ENCODE data around the gene SEMA4A. TPM values are rescaled to one million over a fixed set of nuclear protein-coding genes. Genes with fewer than 3 reads are reported as not detected.

SEMA4A gene
- total and polyA plus RNA-seq, 2 of the 8 experiments (the other 6 are each of a cell fraction or from before 2014, with no cell fraction given): 7.3 to 10.6 TPM

- Histone ChIP-seq H3K23ac (ENCODE audit: insufficient read length) (no peak overlapping the region), H2AFZ (ENCODE audit: low read length) (no peak overlapping the region), H3K56ac (replicated peaks; ENCODE audit: insufficient read length, low read depth, low read length) (no peak overlapping the region), H2BK15ac (ENCODE audit: low read length) (no peak overlapping the region; the same call in 1 of the 2 replicates), H3K36me3 (ENCODE audit: control insufficient read depth in 2 of 4, insufficient read depth in 4 of 4, low read length in 3 of 4) (peaks cover 0 to 31% (median 0%) of the 10 kb centered on the region in 4 experiments; a peak in 2 of 8 replicates), H3K79me1 (ENCODE audit: low read depth, low read length) (no peaks in the 10 kb centered on the region), H3K4ac (replicated peaks; ENCODE audit: insufficient read length, low read depth, low read length) (no peak overlapping the region), H4K8ac (ENCODE audit: extremely low read depth, insufficient read depth, low read length) (no peak overlapping the region; the same call in 1 of the 2 replicates), H2AK5ac (ENCODE audit: low read depth, low read length) (no peak overlapping the region), H3K27me3 (replicated peaks in 1 of 4; ENCODE audit: control insufficient read depth in 3 of 4, extremely low read depth in 1 of 4, insufficient read depth in 3 of 4, low read length in 3 of 4) (peaks cover 0 to 2% (median 0%) of the 10 kb centered on the region in 4 experiments; a peak in 1 of 7 replicates), H4K91ac (replicated peaks; ENCODE audit: insufficient read length, low read length) (peak overlapping the region; percentile 27), H3K18ac (ENCODE audit: extremely low read depth, low read length) (no peak overlapping the region), H3K9me3 (ENCODE audit: insufficient read depth in 2 of 2, low read depth in 1 of 2, low read length in 1 of 2) (no peaks in the 10 kb centered on the region), H3K23me2 (ENCODE audit: low read depth, low read length) (no peaks in the 10 kb centered on the region), H3K27ac (ENCODE audit: low read depth, low read length) (peak overlapping the region; percentile 25; the same call in 1 of the 2 replicates), H3K4me1 (replicated peaks in 1 of 4; ENCODE audit: control insufficient read depth in 3 of 4, insufficient read depth in 4 of 4, low read length in 3 of 4) (peaks cover 2 to 11% (median 7%) of the 10 kb centered on the region in 4 experiments), H2BK12ac (ENCODE audit: low read depth, low read length) (no peak overlapping the region), H2BK5ac (ENCODE audit: low read depth, low read length) (no peak overlapping the region), H4K5ac (ENCODE audit: insufficient read length, low read depth, low read length) (no peak overlapping the region), H3K14ac (ENCODE audit: insufficient read length) (no peak overlapping the region), H4K20me1 (replicated peaks in 1 of 2; ENCODE audit: control insufficient read depth in 1 of 2, insufficient read depth in 2 of 2, low read length in 2 of 2) (no peaks in the 10 kb centered on the region), H3K4me3 (ENCODE audit: extremely low read depth in 1 of 4, insufficient read depth in 2 of 4, low read depth in 3 of 4, low read length in 4 of 4) (no peak overlapping the region), H3K79me2 (ENCODE audit: control insufficient read depth in 1 of 2, insufficient read depth in 2 of 2, low read length in 2 of 2) (no peaks in the 10 kb centered on the region), H3K9ac (replicated peaks in 1 of 4; ENCODE audit: extremely low read depth in 1 of 4, low read depth in 3 of 4, low read length in 3 of 4) (no peak overlapping the region), H2BK20ac (ENCODE audit: low read length) (no peak overlapping the region), H3K4me2 (ENCODE audit: insufficient read depth in 1 of 2, low read depth in 2 of 2, low read length in 2 of 2) (no peak overlapping the region), H2BK120ac (replicated peaks; ENCODE audit: low read depth, low read length) (no peak overlapping the region)
- CTCF ChIA-PET (ENCODE audit: partially characterized antibody): interaction anchor here (0.6 to 8.8 kb wide), 19 partner anchors 11 to 79 kb away, joined by 3 to 65 read pairs (median 6); partner anchors contain the start of genes SEMA4A and SLC25A44
- WGBS, 2 experiments (ENCODE audit: extremely low coverage in 1 of 2, insufficient coverage in 1 of 2, insufficient read length in 1 of 2, insufficient replicate concordance in 2 of 2, low coverage in 1 of 2, low lambda C conversion rate in 2 of 2, missing lambda C conversion rate in 1 of 2): 85% methylated on average over 9 of the region's 9 CpGs; no CpG with 5 or more reads in 1 of the 2 experiments
- POLR2A ChIA-PET (ENCODE audit: partially characterized antibody): interaction anchor here (0.6 to 6.0 kb wide), 8 partner anchors 10 to 230 kb away, joined by 3 to 27 read pairs (median 3); partner anchors contain the start of genes PAQR6 and PMF1
- DNase-seq (ENCODE audit: low read depth in 1 of 2, low spot score in 2 of 2) (no peak), FAIRE-seq (no peak)
- TF ChIP-seq YY1 (IDR thresholded peaks at IDR 0.05; ENCODE audit: low read depth, low read length) (peak; percentile 57; the same call in 1 of the 2 replicates), RNF2 (IDR thresholded peaks at IDR 0.05; ENCODE audit: borderline replicate concordance, low read depth, low read length, missing control alignments, poor library complexity, severe bottlenecking) (no peak), POLR2AphosphoS5 (IDR thresholded peaks at IDR 0.05; ENCODE audit: low read depth, low read length) (no peak), KDM1A (IDR thresholded peaks at IDR 0.05; ENCODE audit: borderline replicate concordance, low read length) (no peak; the same call in 1 of the 2 replicates), RBBP5 (IDR thresholded peaks at IDR 0.05; ENCODE audit: borderline replicate concordance, low read depth, low read length) (no peak), RAD21 (IDR thresholded peaks at IDR 0.05 in 1 of 2, conservative IDR thresholded peaks at IDR 0.05 in 1 of 2; ENCODE audit: low read depth in 2 of 2, low read length in 2 of 2) (peak in 1 of 2 experiments; percentile 13; a peak in 2 of 4 replicates), BCL11A (IDR thresholded peaks at IDR 0.05; ENCODE audit: low read depth in 2 of 2, low read length in 2 of 2) (no peak), TEAD4 (IDR thresholded peaks at IDR 0.05; ENCODE audit: low read depth, low read length) (no peak), SP4 (IDR thresholded peaks at IDR 0.05; ENCODE audit: low read length) (no peak)
Measured at GRCh38 chr1:156172696-156173470, 19.5 kb downstream of the SEMA4A start.
